WTC11 (cell line): Measurements from ENCODE around the gene NFIX.

Source experiments
- ATF3 ChIP-seq: sonication (generic); formaldehyde crosslinking; conservative IDR thresholded peaks from 2 replicates; pipeline ENCODE4 v1.8.1; 2022; ENCODE audit warnings: mild to moderate bottlenecking, missing genetic modification reagents
- CTCF ChIP-seq: fragments of 200-600 bp; IDR thresholded peaks from 2 replicates; pipeline ENCODE4 v1.8.0; 2022; ENCODE audit warnings: antibody characterized with exemption
- E2F4 ChIP-seq: sonication (generic); formaldehyde crosslinking; IDR thresholded peaks from 2 replicates; pipeline ENCODE4 v1.8.1; 2022; ENCODE audit warnings: low read depth, mild to moderate bottlenecking, moderate library complexity, missing genetic modification reagents, borderline replicate concordance
- ESRRA ChIP-seq: sonication (generic); formaldehyde crosslinking; IDR thresholded peaks from 2 replicates; pipeline ENCODE4 v1.8.1; 2022; ENCODE audit warnings: mild to moderate bottlenecking, missing genetic modification reagents, borderline replicate concordance
- FOXJ3 ChIP-seq: sonication (generic); formaldehyde crosslinking; IDR thresholded peaks from 2 replicates; pipeline ENCODE4 v1.9.0; 2021; ENCODE audit warnings: missing genetic modification reagents, mild to moderate bottlenecking, borderline replicate concordance
- JUN ChIP-seq: sonication (generic); formaldehyde crosslinking; IDR thresholded peaks from 2 replicates; pipeline ENCODE4 v1.8.0; 2023; ENCODE audit warnings: mild to moderate bottlenecking, missing genetic modification reagents
- NFE2L1 ChIP-seq: sonication (generic); formaldehyde crosslinking; IDR thresholded peaks from 2 replicates; pipeline ENCODE4 v1.8.1; 2023; ENCODE audit warnings: missing genetic modification reagents
- RELA ChIP-seq: sonication (generic); formaldehyde crosslinking; IDR thresholded peaks from 2 replicates; pipeline ENCODE4 v1.8.1; 2022; ENCODE audit warnings: missing genetic modification reagents, mild to moderate bottlenecking, borderline replicate concordance
- RORB ChIP-seq: fragments of 250-450 bp; sonication (Bioruptor Pico); IDR thresholded peaks from 2 replicates; pipeline ENCODE4 v1.9.0; 2021; ENCODE audit warnings: mild to moderate bottlenecking
- USF1 ChIP-seq: sonication (generic); formaldehyde crosslinking; IDR thresholded peaks from 2 replicates; pipeline ENCODE4 v1.8.0; 2022; ENCODE audit warnings: mild to moderate bottlenecking, missing genetic modification reagents
- ZNF138 ChIP-seq: sonication (generic); formaldehyde crosslinking; conservative IDR thresholded peaks from 2 replicates; pipeline ENCODE4 v1.8.1; 2022; ENCODE audit warnings: mild to moderate bottlenecking, moderate library complexity, missing genetic modification reagents

GRCh38 chr19:13146763-13147563 lies 151.7 kb downstream of the NFIX start:
- TF ChIP-seq RELA (CRISPR knock-in tag) (no peak), NFE2L1 (CRISPR knock-in tag) (no peak), ATF3 (no peak), ZNF138 (no peak), CTCF (no peak), ESRRA (CRISPR knock-in tag) (no peak), USF1 (CRISPR knock-in tag) (no peak), RORB (CRISPR knock-in tag) (no peak), E2F4 (CRISPR knock-in tag) (no peak), JUN (no peak), FOXJ3 (CRISPR knock-in tag) (no peak)
